Measurements from ENCODE around the gene KLF3. TPM values are rescaled to one million over a fixed set of nuclear protein-coding genes. Genes with fewer than 3 reads are reported as not detected.

The KLF3 gene
- total and polyA plus RNA-seq, 9 of the 15 experiments (the other 6 are each of a cell fraction or from before 2014, with no cell fraction given), result 9.9 to 47.2 (median 18.1) TPM

GRCh38 chr4:38621028-38621684, 42.8 kb upstream of the KLF3 start (continued):
- TF ChIP-seq ETV5 (CRISPR knock-in tag; IDR thresholded peaks at IDR 0.05; ENCODE audit: low read depth) (0 out of 2 replicates have a peak, but pooled peaks have one; percentile 26), ATF1 (CRISPR knock-in tag; IDR thresholded peaks at IDR 0.05) (no peak), ATF1 (tag; IDR thresholded peaks at IDR 0.05) (peak; percentile 76), TFAM (CRISPR knock-in tag; conservative IDR thresholded peaks at IDR 0.05) (no peak), SMARCE1 (IDR thresholded peaks at IDR 0.05) (peak; percentile 68), MEF2D (tag; conservative IDR thresholded peaks at IDR 0.05; ENCODE audit: low read depth) (0 out of 2 replicates have a peak, but pooled peaks have one; percentile 33), GTF2B (IDR thresholded peaks at IDR 0.05; ENCODE audit: extremely low read depth, insufficient read length) (no peak), ZC3H8 (IDR thresholded peaks at IDR 0.05) (no peak), EZH2 (IDR thresholded peaks at IDR 0.05; ENCODE audit: borderline replicate concordance, low read depth, low read length) (no peak), ARID3B (CRISPR knock-in tag; IDR thresholded peaks at IDR 0.05; ENCODE audit: borderline replicate concordance) (no peak), ZNF224 (CRISPR knock-in tag; IDR thresholded peaks at IDR 0.05) (no peak), ZNF277 (CRISPR knock-in tag; IDR thresholded peaks at IDR 0.05; ENCODE audit: borderline replicate concordance) (no peak), ESRRA (IDR thresholded peaks at IDR 0.05; ENCODE audit: borderline replicate concordance, low read depth) (no peak), SMAD2 (IDR thresholded peaks at IDR 0.05; ENCODE audit: low read depth, low read length) (no peak), CBX1 (IDR thresholded peaks at IDR 0.05; ENCODE audit: low read depth) (no peak), TAF1 (IDR thresholded peaks at IDR 0.05; ENCODE audit: control insufficient read depth, extremely low read depth, insufficient read depth, low read length, severe bottlenecking) (peak; percentile 33), FUS (optimal IDR thresholded peaks at IDR 0.05; ENCODE audit: low read depth, low read length) (no peak), ILF3 (IDR thresholded peaks at IDR 0.05; ENCODE audit: borderline replicate concordance) (no peak), ZNF12 (CRISPR knock-in tag; IDR thresholded peaks at IDR 0.05) (no peak), FOXP1 (CRISPR knock-in tag; IDR thresholded peaks at IDR 0.05) (peak; percentile 72; the same call in 1 of the 2 replicates), HDAC1 (IDR thresholded peaks at IDR 0.05) (no peak; a peak in 1 of 4 replicates), ZNF655 (CRISPR knock-in tag; IDR thresholded peaks at IDR 0.05) (no peak), HNRNPK (IDR thresholded peaks at IDR 0.05; ENCODE audit: low read depth, low read length, poor library complexity, severe bottlenecking) (no peak)

All from K562 (cell line).